Left lung (tissue), 10 donors: ENCODE measurements around the gene COG5. TPM values are rescaled to one million over a fixed set of nuclear protein-coding genes. Genes with fewer than 3 reads are reported as not detected.

Experiments
- ATAC-seq: fragments of 200-7000 bp; cut with Tn5 transposase; one replicate; pipeline ENCODE4 v1.9.1; 2020; ENCODE audit warnings: moderate library complexity
- DNase-seq, 4 donors: peaks; one replicate each; pipeline ENCODE4 v3.0.0-alpha.2; 2013 to 2020
- H3K27ac ChIP-seq, 2 donors: fragments of 200-600 bp; sonication (generic) in 1 of 2; one replicate each; pipeline versions ENCODE4 v1.5.0 to v1.8.0; 2020 to 2021
- H3K27me3 ChIP-seq, 2 donors: fragments of 200-600 bp; sonication (generic) in 1 of 2; one replicate each; pipeline versions ENCODE4 v1.5.0 to v1.8.0; 2020 to 2021
- H3K36me3 ChIP-seq, 2 donors: fragments of 200-600 bp; sonication (generic) in 1 of 2; one replicate each; pipeline versions ENCODE4 v1.5.0 to v1.8.0; 2020 to 2021
- H3K4me1 ChIP-seq, 2 donors: fragments of 200-600 bp; one replicate each; pipeline ENCODE4 v1.8.0; 2021
- H3K4me3 ChIP-seq, 2 donors: fragments of 200-600 bp; sonication (generic) in 1 of 2; one replicate each; pipeline versions ENCODE4 v1.5.0 to v1.8.0; 2020 to 2021; ENCODE audit warnings: mild to moderate bottlenecking in 1 of 2
- H3K9me3 ChIP-seq, 2 donors: fragments of 200-600 bp; sonication (generic) in 1 of 2; one replicate each; pipeline versions ENCODE4 v1.5.0 to v1.8.0; 2020 to 2021
- CTCF ChIP-seq, 2 donors: fragments of 200-600 bp; sonication (generic) in 1 of 2; IDR thresholded peaks; one replicate each; pipeline versions ENCODE4 v1.5.0 to v1.8.0; 2021; ENCODE audit warnings: antibody characterized with exemption in 2 of 2
- intact Hi-C, 2 donors: fragments of 100-400 bp; cut with DNase I; formaldehyde crosslinking; loops; one replicate each; pipeline versions ENCODE4 v1.11.2 to v1.14.2; 2022
- polyA plus RNA-seq, 6 donors: library from polyadenylated mRNA; unstranded; fragments of 120-200 nt; gene quantifications; one replicate each; pipeline ENCODE4 v1.2.1, GENCODE V29; 2013; ENCODE audit not compliant: insufficient read length in 6 of 6
- total RNA-seq, 2 donors: library from RNA; stranded (reverse); fragmentation: NEBNext Ultra II Directional; extraction: Animal tissue kit (Norgen Biotek cat#: 25700); gene quantifications; one replicate each; pipeline ENCODE4 v1.2.1, GENCODE V29; 2021
- donor health status: DM: no; HTN: yes; CAD: no.
- donor health status: DM: no; HTN: no; CAD: no.

COG5 gene
- total and polyA plus RNA-seq, 8 donors: 26.9 to 42.6 (median 33.4) TPM

- intact Hi-C loops: no loop called here
- H3K27me3 ChIP-seq: no peaks in the 10 kb centered on the region
- H3K36me3 ChIP-seq: peaks cover 0 to 22% of the 10 kb centered on the region in 2 donors
- no peak for TF ChIP-seq CTCF (IDR thresholded peaks at IDR 0.05)
- no peak overlapping the region for H3K27ac ChIP-seq
- H3K4me1 ChIP-seq: no peaks in the 10 kb centered on the region
- no peaks in the 10 kb centered on the region for H3K9me3 ChIP-seq
- DNase-seq: no peak
- no peak overlapping the region for H3K4me3 ChIP-seq
- no peak for ATAC-seq
Measured at GRCh38 chr7:107534139-107534538, 29.6 kb downstream of the COG5 start.

- no peaks in the 10 kb centered on the region for H3K27me3 ChIP-seq
- DNase-seq: no peak
- no peak overlapping the region for H3K27ac ChIP-seq
- H3K36me3 ChIP-seq: peaks cover 0 to 8% of the 10 kb centered on the region in 2 donors
- no peaks in the 10 kb centered on the region for H3K4me1 ChIP-seq
- no peak for TF ChIP-seq CTCF (IDR thresholded peaks at IDR 0.05)
- intact Hi-C loops: no loop called here
- H3K9me3 ChIP-seq: no peaks in the 10 kb centered on the region
- no peak overlapping the region for H3K4me3 ChIP-seq
- no peak for ATAC-seq
Measured at GRCh38 chr7:107530751-107531150, 33.0 kb downstream of the COG5 start.

- TF ChIP-seq CTCF (IDR thresholded peaks at IDR 0.05): no peak
- H3K36me3 ChIP-seq: peaks cover 0 to 14% of the 10 kb centered on the region in 2 donors
- no peaks in the 10 kb centered on the region for H3K9me3 ChIP-seq
- intact Hi-C loops: no loop called here
- no peak for ATAC-seq
- DNase-seq: no peak
- H3K4me1 ChIP-seq: no peaks in the 10 kb centered on the region
- no peak overlapping the region for H3K4me3 ChIP-seq
- H3K27me3 ChIP-seq: no peaks in the 10 kb centered on the region
- no peak overlapping the region for H3K27ac ChIP-seq
Measured at GRCh38 chr7:107528461-107528860, 35.3 kb downstream of the COG5 start.

- peaks cover 0 to 17% of the 10 kb centered on the region in 2 donors for H3K36me3 ChIP-seq
- no peak overlapping the region for H3K4me3 ChIP-seq
- TF ChIP-seq CTCF (IDR thresholded peaks at IDR 0.05): no peak
- H3K27ac ChIP-seq: no peak overlapping the region
- no peak for DNase-seq
- intact Hi-C loops: no loop called here
- H3K9me3 ChIP-seq: no peaks in the 10 kb centered on the region
- H3K4me1 ChIP-seq: no peaks in the 10 kb centered on the region
- no peak for ATAC-seq
- no peaks in the 10 kb centered on the region for H3K27me3 ChIP-seq
Measured at GRCh38 chr7:107527196-107527595, 36.5 kb downstream of the COG5 start.

- no peak overlapping the region for H3K27ac ChIP-seq
- ATAC-seq (no peak), DNase-seq (no peak)
- intact Hi-C loops: no loop called here
- H3K27me3 ChIP-seq: no peaks in the 10 kb centered on the region
- no peak overlapping the region for H3K4me3 ChIP-seq
- no peak for TF ChIP-seq CTCF (IDR thresholded peaks at IDR 0.05)
- H3K36me3 ChIP-seq: peaks cover 0 to 17% of the 10 kb centered on the region in 2 donors
- no peaks in the 10 kb centered on the region for H3K9me3 ChIP-seq
- no peaks in the 10 kb centered on the region for H3K4me1 ChIP-seq
Measured at GRCh38 chr7:107526672-107527071, 37.0 kb downstream of the COG5 start.
